ENCODE results near the gene CPNE9. TPM values are rescaled to one million over a fixed set of nuclear protein-coding genes. Genes with fewer than 3 reads are reported as not detected.

The CPNE9 gene
- total RNA-seq, 1 donor from 2014 or later = 1.3 TPM

DNA sequence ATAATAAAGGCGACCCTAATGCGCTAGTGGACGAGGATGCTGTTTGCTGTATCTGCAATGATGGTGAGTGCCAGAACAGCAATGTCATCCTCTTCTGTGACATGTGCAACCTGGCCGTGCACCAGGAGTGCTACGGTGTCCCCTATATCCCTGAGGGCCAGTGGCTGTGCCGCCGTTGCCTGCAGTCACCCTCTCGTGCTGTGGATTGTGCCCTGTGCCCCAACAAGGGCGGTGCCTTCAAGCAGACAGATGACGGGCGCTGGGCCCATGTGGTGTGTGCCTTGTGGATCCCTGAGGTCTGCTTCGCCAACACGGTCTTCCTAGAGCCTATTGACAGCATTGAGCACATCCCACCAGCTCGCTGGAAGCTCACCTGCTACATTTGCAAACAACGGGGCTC is 35.5 kb downstream of the CPNE9 start:
- no peaks in the 10 kb centered on the region for H3K27me3 Mint-ChIP-seq (ENCODE audit: low read depth)
- H3K9me3 Mint-ChIP-seq = no peaks in the 10 kb centered on the region
- H3K4me1 Mint-ChIP-seq = no peaks in the 10 kb centered on the region
- H3K36me3 Mint-ChIP-seq (ENCODE audit: low read depth) = no peaks in the 10 kb centered on the region
- TF ChIP-seq, protein P1, sequence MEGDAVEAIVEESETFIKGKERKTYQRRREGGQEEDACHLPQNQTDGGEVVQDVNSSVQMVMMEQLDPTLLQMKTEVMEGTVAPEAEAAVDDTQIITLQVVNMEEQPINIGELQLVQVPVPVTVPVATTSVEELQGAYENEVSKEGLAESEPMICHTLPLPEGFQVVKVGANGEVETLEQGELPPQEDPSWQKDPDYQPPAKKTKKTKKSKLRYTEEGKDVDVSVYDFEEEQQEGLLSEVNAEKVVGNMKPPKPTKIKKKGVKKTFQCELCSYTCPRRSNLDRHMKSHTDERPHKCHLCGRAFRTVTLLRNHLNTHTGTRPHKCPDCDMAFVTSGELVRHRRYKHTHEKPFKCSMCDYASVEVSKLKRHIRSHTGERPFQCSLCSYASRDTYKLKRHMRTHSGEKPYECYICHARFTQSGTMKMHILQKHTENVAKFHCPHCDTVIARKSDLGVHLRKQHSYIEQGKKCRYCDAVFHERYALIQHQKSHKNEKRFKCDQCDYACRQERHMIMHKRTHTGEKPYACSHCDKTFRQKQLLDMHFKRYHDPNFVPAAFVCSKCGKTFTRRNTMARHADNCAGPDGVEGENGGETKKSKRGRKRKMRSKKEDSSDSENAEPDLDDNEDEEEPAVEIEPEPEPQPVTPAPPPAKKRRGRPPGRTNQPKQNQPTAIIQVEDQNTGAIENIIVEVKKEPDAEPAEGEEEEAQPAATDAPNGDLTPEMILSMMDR (conservative IDR thresholded peaks at IDR 0.05) = no peak
- no peak for DNase-seq (ENCODE audit: low read depth, low spot score)
- H3K27ac Mint-ChIP-seq (ENCODE audit: unreplicated experiment) = no peak overlapping the region
- no peak overlapping the region for H3K4me3 Mint-ChIP-seq

DNA sequence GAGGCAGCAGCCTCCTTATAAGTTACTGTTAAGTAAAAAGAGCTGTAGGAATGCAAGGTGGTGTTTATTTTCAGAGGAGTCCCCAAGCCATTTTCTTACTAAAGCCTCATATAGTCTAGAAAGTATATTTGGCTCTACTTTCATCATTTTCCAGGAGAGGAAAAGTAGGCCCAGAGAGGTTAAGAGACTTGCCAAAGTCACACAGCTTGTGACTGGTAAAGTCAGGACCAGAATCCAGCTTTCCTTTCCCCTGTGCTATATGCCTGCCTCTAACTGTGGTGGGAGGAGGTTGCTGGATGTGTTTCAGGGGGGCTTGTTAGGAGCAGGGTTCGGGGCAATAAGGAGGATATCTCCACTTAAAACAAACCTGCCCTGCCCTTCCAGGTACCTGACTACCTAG is 38.9 kb downstream of the CPNE9 start:
- H3K36me3 Mint-ChIP-seq (ENCODE audit: low read depth) = peaks cover 4% of the 10 kb centered on the region

DNA sequence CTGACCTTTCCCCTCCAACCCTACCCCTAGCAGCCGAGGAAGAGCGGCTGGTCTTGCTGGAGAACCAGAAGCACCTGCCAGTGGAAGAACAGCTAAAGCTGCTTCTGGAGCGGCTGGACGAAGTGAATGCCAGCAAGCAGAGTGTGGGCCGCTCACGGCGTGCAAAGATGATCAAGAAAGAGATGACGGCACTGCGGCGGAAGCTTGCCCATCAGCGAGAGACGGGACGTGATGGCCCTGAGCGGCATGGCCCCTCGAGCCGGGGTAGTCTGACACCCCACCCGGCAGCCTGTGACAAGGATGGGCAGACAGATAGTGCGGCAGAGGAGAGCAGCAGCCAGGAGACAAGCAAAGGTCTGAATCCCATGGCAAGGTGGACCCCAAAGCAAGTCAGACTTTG is 39.9 kb downstream of the CPNE9 start:
- no peak for DNase-seq (ENCODE audit: low read depth, low spot score)
- TF ChIP-seq, protein P1 (conservative IDR thresholded peaks at IDR 0.05) = no peak
- Mint-ChIP-seq H3K27ac (ENCODE audit: unreplicated experiment) (no peak overlapping the region), H3K4me1 (no peaks in the 10 kb centered on the region), H3K4me3 (no peak overlapping the region), H3K36me3 (ENCODE audit: low read depth) (peaks cover 4% of the 10 kb centered on the region), H3K9me3 (no peaks in the 10 kb centered on the region), H3K27me3 (ENCODE audit: low read depth) (no peaks in the 10 kb centered on the region)

More for the DNA sequence above, 38.9 kb downstream of the CPNE9 start:
- Mint-ChIP-seq H3K4me3 (no peak overlapping the region), H3K4me1 (no peaks in the 10 kb centered on the region), H3K9me3 (no peaks in the 10 kb centered on the region), H3K27ac (ENCODE audit: unreplicated experiment) (no peak overlapping the region), H3K27me3 (ENCODE audit: low read depth) (no peaks in the 10 kb centered on the region)
- TF ChIP-seq, protein P1 (conservative IDR thresholded peaks at IDR 0.05) = no peak
- no peak for DNase-seq (ENCODE audit: low read depth, low spot score)

DNA sequence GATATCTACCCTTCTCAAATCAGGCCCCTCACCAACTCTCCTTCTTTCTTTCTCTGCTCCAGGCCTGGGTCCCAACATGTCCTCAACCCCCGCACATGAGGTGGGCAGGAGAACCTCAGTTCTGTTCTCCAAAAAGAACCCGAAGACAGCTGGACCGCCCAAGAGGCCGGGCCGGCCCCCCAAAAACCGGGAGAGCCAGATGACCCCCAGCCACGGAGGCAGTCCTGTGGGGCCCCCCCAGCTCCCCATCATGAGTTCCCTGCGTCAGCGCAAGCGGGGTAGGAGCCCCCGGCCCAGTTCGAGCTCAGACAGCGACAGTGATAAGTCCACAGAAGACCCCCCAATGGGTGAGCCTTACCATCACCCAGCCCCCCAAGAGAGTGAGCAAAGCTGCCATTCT is 40.5 kb downstream of the CPNE9 start:
- H3K27me3 Mint-ChIP-seq (ENCODE audit: low read depth) = no peaks in the 10 kb centered on the region
- no peak overlapping the region for H3K27ac Mint-ChIP-seq (ENCODE audit: unreplicated experiment)
- H3K4me3 Mint-ChIP-seq = no peak overlapping the region
- no peaks in the 10 kb centered on the region for H3K9me3 Mint-ChIP-seq
- peaks cover 4% of the 10 kb centered on the region for H3K36me3 Mint-ChIP-seq (ENCODE audit: low read depth)
- peaks cover 3% of the 10 kb centered on the region for H3K4me1 Mint-ChIP-seq
- TF ChIP-seq, protein P1 (conservative IDR thresholded peaks at IDR 0.05) = no peak
- no peak for DNase-seq (ENCODE audit: low read depth, low spot score)

DNA sequence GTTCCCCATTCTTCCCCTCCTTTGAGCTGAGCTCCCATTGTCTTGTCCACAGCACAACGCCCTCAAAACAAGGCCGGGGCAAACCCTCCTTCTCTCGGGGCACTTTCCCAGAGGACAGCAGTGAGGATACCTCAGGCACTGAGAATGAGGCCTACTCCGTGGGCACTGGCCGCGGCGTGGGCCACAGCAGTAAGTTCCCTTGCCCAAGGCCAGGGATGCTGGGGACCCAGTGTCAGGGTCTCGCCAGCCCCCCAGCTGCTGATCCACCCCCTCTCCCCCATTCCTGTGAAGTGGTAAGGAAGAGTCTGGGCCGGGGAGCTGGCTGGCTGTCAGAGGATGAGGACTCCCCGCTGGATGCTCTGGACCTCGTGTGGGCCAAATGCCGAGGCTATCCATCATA is 41.9 kb downstream of the CPNE9 start:
- Mint-ChIP-seq H3K27ac (ENCODE audit: unreplicated experiment) (peak overlapping the region; percentile 19), H3K36me3 (ENCODE audit: low read depth) (peaks cover 4% of the 10 kb centered on the region), H3K9me3 (no peaks in the 10 kb centered on the region), H3K4me3 (no peak overlapping the region), H3K4me1 (peaks cover 16% of the 10 kb centered on the region), H3K27me3 (ENCODE audit: low read depth) (peaks cover 4% of the 10 kb centered on the region)
- TF ChIP-seq, protein P1 (conservative IDR thresholded peaks at IDR 0.05) = no peak
- DNase-seq (ENCODE audit: low read depth, low spot score) = no peak

DNA sequence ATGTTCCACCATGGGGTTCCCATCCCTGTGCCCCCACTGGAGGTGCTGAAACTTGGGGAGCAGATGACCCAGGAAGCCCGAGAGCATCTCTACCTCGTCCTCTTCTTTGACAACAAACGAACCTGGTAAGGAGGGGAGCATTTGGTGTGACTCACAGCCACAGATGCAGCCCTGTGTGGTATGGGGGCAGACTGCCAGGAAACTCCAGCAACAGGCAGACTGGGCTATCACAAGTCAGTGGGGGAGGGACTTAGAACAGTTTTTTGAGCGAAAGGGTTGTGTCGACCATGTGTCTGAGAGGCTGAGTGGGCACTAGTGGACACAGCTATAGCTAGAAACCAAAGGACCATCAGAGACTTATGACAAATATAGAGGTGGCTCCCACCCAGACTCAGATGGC is 42.7 kb downstream of the CPNE9 start:
- Mint-ChIP-seq H3K9me3 (no peaks in the 10 kb centered on the region), H3K27me3 (ENCODE audit: low read depth) (peaks cover 4% of the 10 kb centered on the region), H3K36me3 (ENCODE audit: low read depth) (peaks cover 4% of the 10 kb centered on the region), H3K4me1 (peaks cover 24% of the 10 kb centered on the region), H3K4me3 (peak overlapping the region; percentile 31), H3K27ac (ENCODE audit: unreplicated experiment) (no peak overlapping the region)
- TF ChIP-seq, protein P1 (conservative IDR thresholded peaks at IDR 0.05) = no peak
- no peak for DNase-seq (ENCODE audit: low read depth, low spot score)

Data from neural crest cell (in vitro differentiated cells).